ENCODE results near the gene NHLRC4.

The NHLRC4 gene

DNA sequence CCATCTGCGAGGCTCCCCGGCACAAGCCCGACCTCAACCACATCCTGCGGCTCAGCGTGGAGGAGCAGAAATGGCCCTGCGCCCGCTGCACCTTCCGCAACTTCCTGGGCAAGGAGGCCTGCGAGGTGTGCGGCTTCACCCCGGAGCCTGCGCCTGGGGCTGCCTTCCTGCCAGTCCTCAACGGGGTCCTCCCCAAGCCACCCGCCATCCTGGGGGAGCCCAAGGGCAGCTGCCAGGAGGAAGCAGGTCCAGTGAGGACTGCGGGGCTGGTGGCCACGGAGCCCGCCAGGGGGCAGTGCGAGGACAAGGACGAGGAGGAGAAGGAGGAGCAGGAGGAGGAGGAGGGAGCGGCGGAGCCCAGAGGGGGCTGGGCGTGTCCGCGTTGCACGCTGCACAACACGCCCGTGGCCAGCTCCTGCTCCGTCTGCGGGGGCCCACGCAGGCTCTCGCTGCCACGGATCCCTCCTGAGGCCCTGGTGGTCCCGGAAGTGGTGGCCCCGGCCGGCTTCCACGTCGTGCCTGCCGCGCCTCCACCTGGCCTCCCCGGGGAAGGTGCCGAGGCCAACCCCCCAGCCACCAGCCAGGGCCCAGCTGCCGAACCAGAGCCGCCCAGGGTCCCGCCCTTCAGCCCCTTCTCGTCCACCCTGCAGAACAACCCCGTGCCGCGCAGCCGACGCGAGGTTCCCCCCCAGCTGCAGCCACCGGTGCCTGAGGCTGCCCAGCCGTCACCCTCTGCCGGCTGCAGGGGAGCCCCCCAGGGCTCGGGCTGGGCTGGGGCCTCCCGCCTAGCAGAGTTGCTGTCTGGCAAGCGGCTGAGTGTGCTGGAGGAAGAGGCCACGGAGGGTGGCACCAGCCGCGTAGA, 19.7 kb upstream of the NHLRC4 start:
- Histone ChIP-seq H3K9me3 (ENCODE audit: control insufficient read depth, low read length) (no peaks in the 10 kb centered on the region), H3K9ac (ENCODE audit: low read length) (no peak overlapping the region), H3K4me1 (ENCODE audit: control insufficient read depth, insufficient read depth, low read length) (no peaks in the 10 kb centered on the region), H3K4me3 (ENCODE audit: low read length) (no peak overlapping the region), H3K27me3 (replicated peaks; ENCODE audit: control insufficient read depth, insufficient read depth, low read length) (no peaks in the 10 kb centered on the region), H3K36me3 (ENCODE audit: control insufficient read depth, insufficient read depth, low read length, severe bottlenecking) (peaks cover 17% of the 10 kb centered on the region)
- DNase-seq (ENCODE audit: low read depth) = no peak

DNA sequence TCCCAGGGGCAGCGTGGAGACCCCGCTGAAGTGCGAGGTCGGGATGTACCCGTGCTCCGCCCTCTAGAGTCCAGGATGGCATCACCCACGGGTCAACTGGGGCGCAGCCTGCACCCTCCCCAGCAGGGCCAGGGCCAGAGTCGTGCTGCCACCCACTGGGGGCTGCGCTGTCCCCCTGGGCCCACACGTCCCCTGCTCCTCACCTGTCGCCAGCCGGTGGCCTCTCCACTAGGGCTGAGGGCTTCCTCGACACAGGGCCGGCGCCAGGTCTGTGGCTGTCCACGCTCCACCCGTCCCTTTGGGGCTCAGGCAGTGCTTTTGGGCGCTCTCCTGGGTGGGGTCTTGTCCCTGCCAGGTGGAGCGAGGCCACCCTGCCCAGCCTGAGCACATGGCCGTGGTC, 18.2 kb upstream of the NHLRC4 start:
- Histone ChIP-seq H3K27me3 (replicated peaks; ENCODE audit: control insufficient read depth, insufficient read depth, low read length) (no peaks in the 10 kb centered on the region), H3K4me1 (ENCODE audit: control insufficient read depth, insufficient read depth, low read length) (no peaks in the 10 kb centered on the region), H3K9ac (ENCODE audit: low read length) (no peak overlapping the region), H3K4me3 (ENCODE audit: low read length) (no peak overlapping the region), H3K36me3 (ENCODE audit: control insufficient read depth, insufficient read depth, low read length, severe bottlenecking) (peaks cover 17% of the 10 kb centered on the region), H3K9me3 (ENCODE audit: control insufficient read depth, low read length) (no peaks in the 10 kb centered on the region)
- no peak for DNase-seq (ENCODE audit: low read depth)

DNA sequence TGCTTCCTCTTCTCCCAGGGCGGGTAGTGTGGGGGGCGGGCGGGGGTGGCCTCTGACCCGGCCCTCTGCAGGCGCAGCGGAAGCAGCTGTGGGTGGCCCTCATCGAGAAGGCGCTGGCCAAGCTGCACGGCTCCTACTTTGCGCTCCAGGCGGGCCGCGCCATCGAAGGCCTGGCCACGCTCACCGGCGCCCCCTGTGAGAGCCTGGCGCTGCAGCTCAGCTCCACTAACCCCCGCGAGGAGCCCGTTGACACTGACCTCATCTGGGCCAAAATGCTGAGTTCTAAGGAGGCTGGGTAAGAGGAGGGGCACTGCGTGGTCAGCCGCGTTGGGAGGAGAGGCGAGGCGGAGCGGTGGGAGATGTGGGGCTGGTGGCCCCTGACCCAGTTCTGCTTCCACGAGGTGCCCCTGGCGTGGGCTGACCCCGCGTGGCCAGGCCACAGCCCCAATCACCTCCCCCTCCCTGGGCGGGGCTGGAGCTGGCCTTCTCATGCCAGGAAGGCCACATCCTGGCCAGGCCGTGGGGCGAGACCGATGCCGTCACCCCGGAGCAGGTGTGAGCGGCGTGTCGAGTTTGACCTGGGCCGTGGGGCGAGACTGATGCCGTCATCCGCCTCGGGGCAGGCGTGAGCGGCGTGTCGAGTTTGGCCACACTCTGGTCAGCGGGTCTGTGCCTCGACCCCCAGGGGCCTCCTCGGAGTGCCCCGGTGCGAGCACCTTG, 17.1 kb upstream of the NHLRC4 start:
- Histone ChIP-seq H3K9ac (ENCODE audit: low read length) (no peak overlapping the region), H3K9me3 (ENCODE audit: control insufficient read depth, low read length) (no peaks in the 10 kb centered on the region), H3K36me3 (ENCODE audit: control insufficient read depth, insufficient read depth, low read length, severe bottlenecking) (peaks cover 17% of the 10 kb centered on the region), H3K4me1 (ENCODE audit: control insufficient read depth, insufficient read depth, low read length) (peaks cover 8% of the 10 kb centered on the region), H3K4me3 (ENCODE audit: low read length) (no peak overlapping the region), H3K27me3 (replicated peaks; ENCODE audit: control insufficient read depth, insufficient read depth, low read length) (no peaks in the 10 kb centered on the region)
- DNase-seq (ENCODE audit: low read depth) = no peak

DNA sequence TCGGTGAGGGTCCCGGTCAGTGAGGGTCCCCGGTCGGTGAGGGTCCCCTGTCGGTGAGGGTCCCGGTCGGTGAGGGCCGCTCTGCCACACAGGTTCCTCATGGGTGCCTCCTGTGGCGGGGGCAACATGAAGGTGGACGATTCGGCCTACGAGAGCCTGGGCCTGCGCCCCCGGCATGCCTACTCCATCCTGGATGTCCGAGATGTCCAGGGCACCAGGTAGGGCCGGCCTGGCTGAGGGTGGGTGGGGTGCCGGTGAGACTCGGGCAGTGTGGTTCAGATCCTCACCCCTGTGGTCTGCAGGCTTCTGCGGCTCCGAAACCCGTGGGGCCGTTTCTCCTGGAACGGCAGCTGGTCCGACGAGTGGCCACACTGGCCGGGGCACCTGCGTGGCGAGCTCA, 15.6 kb upstream of the NHLRC4 start:
- DNase-seq (ENCODE audit: low read depth) = no peak
- Histone ChIP-seq H3K27me3 (replicated peaks; ENCODE audit: control insufficient read depth, insufficient read depth, low read length) (no peaks in the 10 kb centered on the region), H3K4me3 (ENCODE audit: low read length) (no peak overlapping the region), H3K9ac (ENCODE audit: low read length) (no peak overlapping the region), H3K4me1 (ENCODE audit: control insufficient read depth, insufficient read depth, low read length) (peaks cover 11% of the 10 kb centered on the region), H3K9me3 (ENCODE audit: control insufficient read depth, low read length) (no peaks in the 10 kb centered on the region), H3K36me3 (ENCODE audit: control insufficient read depth, insufficient read depth, low read length, severe bottlenecking) (peaks cover 17% of the 10 kb centered on the region)

DNA sequence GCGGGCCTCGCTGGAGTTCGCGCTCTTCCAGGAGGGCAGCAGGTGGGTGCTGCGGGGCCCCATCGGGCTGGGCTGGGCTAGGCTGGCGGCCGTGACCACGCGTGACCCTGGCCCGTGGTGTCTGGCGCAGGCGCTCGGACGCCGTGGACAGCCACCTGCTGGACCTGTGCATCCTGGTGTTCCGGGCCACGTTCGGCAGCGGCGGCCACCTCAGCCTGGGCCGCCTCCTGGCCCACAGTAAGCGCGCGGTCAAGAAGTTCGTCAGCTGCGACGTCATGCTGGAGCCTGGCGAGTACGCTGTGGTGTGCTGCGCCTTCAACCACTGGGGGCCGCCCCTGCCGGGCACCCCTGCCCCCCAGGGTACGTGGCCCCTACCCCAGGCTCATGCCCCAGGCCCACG, 14.6 kb upstream of the NHLRC4 start:
- DNase-seq (ENCODE audit: low read depth) = no peak
- no peaks in the 10 kb centered on the region for H3K9me3 ChIP-seq (ENCODE audit: control insufficient read depth, low read length)
- no peak overlapping the region for H3K4me3 ChIP-seq (ENCODE audit: low read length)
- peaks cover 11% of the 10 kb centered on the region for H3K4me1 ChIP-seq (ENCODE audit: control insufficient read depth, insufficient read depth, low read length)
- H3K9ac ChIP-seq (ENCODE audit: low read length) = no peak overlapping the region
- no peaks in the 10 kb centered on the region for H3K27me3 ChIP-seq (replicated peaks; ENCODE audit: control insufficient read depth, insufficient read depth, low read length)
- H3K36me3 ChIP-seq (ENCODE audit: control insufficient read depth, insufficient read depth, low read length, severe bottlenecking) = peaks cover 17% of the 10 kb centered on the region

DNA sequence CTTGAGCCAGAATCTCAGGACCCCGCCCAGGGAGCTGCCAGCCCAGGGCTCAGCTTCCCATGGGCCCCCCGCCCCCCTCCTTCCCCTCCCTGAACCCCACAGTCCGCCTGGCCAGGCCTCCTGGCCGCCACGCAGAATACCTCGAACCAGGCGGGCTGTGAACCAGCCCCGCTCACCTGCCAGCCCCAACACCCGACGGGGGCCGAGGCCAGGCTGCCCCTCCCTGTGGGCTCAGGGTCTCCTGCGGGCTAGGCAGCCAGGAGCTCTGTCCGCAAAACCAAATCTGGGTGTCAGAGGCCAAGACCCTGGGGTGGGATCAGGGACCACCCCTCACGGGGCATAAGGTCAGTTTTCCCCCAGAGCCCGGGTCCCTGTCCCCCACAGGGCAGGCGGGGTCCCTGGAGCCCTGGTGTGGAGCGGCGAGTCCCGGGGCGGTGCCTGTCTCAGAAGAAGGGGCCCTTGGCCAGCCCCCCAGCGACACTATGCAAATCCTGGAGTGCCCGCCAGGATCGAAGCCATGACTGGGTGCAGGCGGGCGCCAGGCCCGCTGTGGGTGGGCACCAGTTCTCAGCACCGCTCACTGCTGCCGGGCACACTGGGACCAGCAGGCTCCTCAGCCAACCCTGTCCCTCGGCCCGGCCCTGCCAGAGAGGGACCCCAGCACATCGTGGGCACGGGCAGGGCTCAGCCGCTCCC, 13.1 kb upstream of the NHLRC4 start:
- Histone ChIP-seq H3K9ac (ENCODE audit: low read length) (peak overlapping the region; percentile 51), H3K4me1 (ENCODE audit: control insufficient read depth, insufficient read depth, low read length) (peaks cover 11% of the 10 kb centered on the region), H3K36me3 (ENCODE audit: control insufficient read depth, insufficient read depth, low read length, severe bottlenecking) (peaks cover 12% of the 10 kb centered on the region), H3K4me3 (ENCODE audit: low read length) (no peak overlapping the region), H3K27me3 (replicated peaks; ENCODE audit: control insufficient read depth, insufficient read depth, low read length) (no peaks in the 10 kb centered on the region), H3K9me3 (ENCODE audit: control insufficient read depth, low read length) (no peaks in the 10 kb centered on the region)
- DNase-seq (ENCODE audit: low read depth) = no peak

DNA sequence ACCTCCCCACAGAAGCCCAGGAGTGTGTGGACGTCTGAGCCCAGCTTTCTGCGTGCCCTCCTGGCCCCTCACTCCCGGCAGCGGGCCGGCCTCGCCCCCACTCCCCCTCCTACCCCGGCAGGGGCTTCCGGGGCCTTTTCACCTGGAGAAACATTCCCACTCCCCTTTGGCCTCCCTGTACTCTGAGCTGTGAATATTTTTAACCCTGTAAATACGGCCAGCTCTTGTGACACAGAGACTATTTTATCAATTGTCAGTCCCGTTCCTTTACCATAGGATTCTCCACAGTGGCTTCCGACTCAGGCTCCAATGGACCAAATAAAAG, 12.5 kb upstream of the NHLRC4 start:
- DNase-seq (ENCODE audit: low read depth) = no peak
- Histone ChIP-seq H3K4me3 (ENCODE audit: low read length) (no peak overlapping the region), H3K27me3 (replicated peaks; ENCODE audit: control insufficient read depth, insufficient read depth, low read length) (peaks cover 2% of the 10 kb centered on the region), H3K9me3 (ENCODE audit: control insufficient read depth, low read length) (no peaks in the 10 kb centered on the region), H3K4me1 (ENCODE audit: control insufficient read depth, insufficient read depth, low read length) (peaks cover 11% of the 10 kb centered on the region), H3K36me3 (ENCODE audit: control insufficient read depth, insufficient read depth, low read length, severe bottlenecking) (peaks cover 12% of the 10 kb centered on the region), H3K9ac (ENCODE audit: low read length) (peak overlapping the region; percentile 51)

DNA sequence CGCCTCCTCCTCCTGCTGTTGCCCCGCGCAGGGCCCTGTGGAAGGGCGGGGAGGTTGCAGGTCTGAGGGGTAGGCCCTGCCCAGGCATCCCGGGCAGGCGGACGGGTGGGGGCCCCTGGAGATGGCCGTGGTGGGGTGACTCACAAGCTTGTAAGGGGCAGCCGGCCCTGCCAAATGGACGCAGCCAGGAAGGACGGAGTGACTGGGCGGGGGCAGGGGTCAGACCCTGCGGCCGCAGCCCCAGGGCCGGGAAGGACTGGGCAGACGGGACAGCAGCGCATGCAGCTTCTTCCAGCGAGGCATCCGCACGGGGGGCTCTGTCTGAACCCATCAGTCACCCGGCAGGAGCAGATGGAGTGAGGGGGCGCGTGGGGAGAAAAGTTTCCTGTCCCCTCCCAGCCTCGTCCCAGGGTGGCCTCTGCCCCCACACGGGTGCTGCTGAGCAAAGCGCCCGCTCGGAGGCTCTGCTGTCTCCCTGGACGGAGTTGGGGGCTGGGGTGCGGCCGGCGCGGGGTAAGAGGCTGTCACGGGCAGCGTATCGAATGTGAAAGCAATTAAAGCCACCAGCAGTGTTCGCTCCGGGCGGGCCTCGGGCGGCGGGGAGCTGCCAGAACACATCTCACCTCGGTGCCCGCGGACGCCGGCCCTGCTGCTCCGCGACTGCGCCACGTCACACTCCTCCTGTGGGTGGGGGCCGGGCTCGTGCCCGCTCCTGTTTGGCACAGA, 12.0 kb upstream of the NHLRC4 start:
- Histone ChIP-seq H3K27me3 (replicated peaks; ENCODE audit: control insufficient read depth, insufficient read depth, low read length) (peaks cover 6% of the 10 kb centered on the region), H3K9ac (ENCODE audit: low read length) (peak overlapping the region; percentile 73), H3K9me3 (ENCODE audit: control insufficient read depth, low read length) (no peaks in the 10 kb centered on the region), H3K4me3 (ENCODE audit: low read length) (peak overlapping the region; percentile 37), H3K36me3 (ENCODE audit: control insufficient read depth, insufficient read depth, low read length, severe bottlenecking) (peaks cover 9% of the 10 kb centered on the region), H3K4me1 (ENCODE audit: control insufficient read depth, insufficient read depth, low read length) (peaks cover 11% of the 10 kb centered on the region)
- DNase-seq (ENCODE audit: low read depth) = peak; percentile 68

DNA sequence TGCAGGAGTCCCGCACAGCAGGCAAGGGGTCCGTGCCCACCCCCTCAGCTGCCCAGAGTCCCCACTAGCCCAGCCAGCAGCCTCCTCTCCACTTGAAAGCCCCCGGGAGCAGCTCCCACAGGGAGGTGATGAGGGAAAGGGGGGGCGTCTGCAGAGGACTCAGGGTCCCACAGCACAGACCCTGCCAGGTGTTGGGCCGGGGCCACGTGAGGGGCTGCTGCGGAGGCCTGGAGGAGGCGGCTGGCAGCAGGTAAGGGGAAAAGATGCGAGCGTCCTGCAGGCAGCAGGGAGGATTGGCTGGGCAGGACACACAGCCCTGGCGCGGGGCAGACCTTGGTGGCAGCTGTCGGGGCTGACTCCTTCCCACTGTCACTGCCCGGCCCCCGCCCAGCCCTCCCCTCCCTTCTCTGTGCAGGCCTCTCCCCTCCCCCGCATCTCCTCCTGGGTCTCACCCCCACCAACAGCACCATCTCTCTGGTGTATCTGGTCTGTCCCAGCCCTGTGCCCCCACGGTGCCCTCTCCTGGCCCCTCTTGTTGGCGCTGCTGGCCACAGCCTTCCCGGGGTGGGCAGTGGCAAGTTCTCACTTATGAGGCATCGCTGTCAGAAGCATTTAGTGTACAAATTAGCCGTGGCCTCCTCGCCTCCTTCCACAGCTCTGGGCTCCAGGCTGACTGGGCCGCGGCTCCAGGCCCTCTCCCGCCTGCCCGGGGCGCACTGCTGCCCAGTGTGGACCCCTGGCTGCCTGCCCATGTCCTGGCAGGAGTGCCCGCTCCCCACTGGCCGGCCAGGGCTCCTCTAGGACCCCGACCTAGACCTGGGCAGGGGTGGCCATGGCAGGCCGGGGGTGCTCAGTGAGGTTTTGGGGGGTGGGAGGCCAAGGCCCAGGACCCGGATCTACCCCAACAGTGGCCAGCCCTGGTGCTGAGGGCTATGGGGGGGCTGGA, 11.0 kb upstream of the NHLRC4 start:
- Histone ChIP-seq H3K4me1 (ENCODE audit: control insufficient read depth, insufficient read depth, low read length) (peaks cover 11% of the 10 kb centered on the region), H3K9ac (ENCODE audit: low read length) (peak overlapping the region; percentile 73), H3K9me3 (ENCODE audit: control insufficient read depth, low read length) (no peaks in the 10 kb centered on the region), H3K27me3 (replicated peaks; ENCODE audit: control insufficient read depth, insufficient read depth, low read length) (peaks cover 6% of the 10 kb centered on the region), H3K36me3 (ENCODE audit: control insufficient read depth, insufficient read depth, low read length, severe bottlenecking) (peaks cover 7% of the 10 kb centered on the region), H3K4me3 (ENCODE audit: low read length) (no peak overlapping the region)
- no peak for DNase-seq (ENCODE audit: low read depth)

DNA sequence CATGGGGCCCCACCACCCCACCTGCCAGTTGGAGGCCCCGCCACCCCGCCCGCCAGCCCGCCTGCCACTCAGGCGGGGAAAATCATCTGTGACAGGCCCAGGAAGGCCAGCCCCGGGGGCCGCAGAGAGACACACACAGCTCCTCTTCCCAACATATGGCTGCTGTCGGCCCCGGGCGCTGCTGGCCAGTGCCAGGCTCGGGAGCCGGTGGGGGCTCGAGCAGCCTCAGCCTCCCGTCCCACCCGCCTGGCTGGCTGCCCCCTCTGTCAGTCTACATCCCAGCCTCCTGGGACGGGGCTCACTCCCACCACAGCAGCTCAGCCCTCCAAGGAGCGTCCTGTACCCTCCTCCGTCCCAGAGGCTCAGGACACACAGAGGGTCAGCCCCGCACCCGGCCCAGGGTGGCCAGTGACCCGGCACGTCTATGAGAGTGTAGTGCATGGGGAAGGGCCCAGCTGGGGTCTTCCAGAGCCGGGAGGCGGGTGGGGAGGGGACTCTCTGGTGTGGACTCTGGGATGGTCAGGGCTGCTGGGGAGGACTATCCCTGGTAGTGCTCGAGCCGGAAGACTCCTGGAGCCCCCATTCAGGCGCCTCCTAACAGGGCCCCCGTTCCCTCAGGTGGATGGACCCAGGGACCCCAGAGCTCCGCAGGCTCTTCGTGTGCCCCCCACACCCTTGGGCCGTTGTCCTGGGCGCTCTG, 10.2 kb upstream of the NHLRC4 start:
- no peak for DNase-seq (ENCODE audit: low read depth)
- H3K27me3 ChIP-seq (replicated peaks; ENCODE audit: control insufficient read depth, insufficient read depth, low read length) = peaks cover 10% of the 10 kb centered on the region
- H3K9me3 ChIP-seq (ENCODE audit: control insufficient read depth, low read length) = no peaks in the 10 kb centered on the region
- H3K9ac ChIP-seq (ENCODE audit: low read length) = no peak overlapping the region
- peaks cover 4% of the 10 kb centered on the region for H3K36me3 ChIP-seq (ENCODE audit: control insufficient read depth, insufficient read depth, low read length, severe bottlenecking)
- no peak overlapping the region for H3K4me3 ChIP-seq (ENCODE audit: low read length)
- peaks cover 11% of the 10 kb centered on the region for H3K4me1 ChIP-seq (ENCODE audit: control insufficient read depth, insufficient read depth, low read length)
